ENCODE data around the gene NKAPD1. TPM values are rescaled to one million over a fixed set of nuclear protein-coding genes. Genes with fewer than 3 reads are reported as not detected.

Gene NKAPD1
- total and polyA plus RNA-seq, 2 of the 13 experiments (the other 11 are each of a cell fraction or from before 2014, with no cell fraction given): 11.2 to 22.5 TPM

GRCh38 chr11:112073941-112074811 lies at the start of gene NKAPD1, which contains the start of gene PIH1D2 (continued):
- no peak for TF ChIP-seq PRDM10 (CRISPR knock-in tag; IDR thresholded peaks at IDR 0.05; ENCODE audit: low read depth)
- no peak for TF ChIP-seq SMC3 (IDR thresholded peaks at IDR 0.05; ENCODE audit: low read length)
- TF ChIP-seq YEATS2 (CRISPR knock-in tag; IDR thresholded peaks at IDR 0.05; ENCODE audit: borderline replicate concordance): peak; percentile 84; the same call in 1 of the 2 replicates
- no peak for TF ChIP-seq THAP8 (CRISPR knock-in tag; IDR thresholded peaks at IDR 0.05; ENCODE audit: borderline replicate concordance)
- TF ChIP-seq LBX2 (CRISPR knock-in tag; IDR thresholded peaks at IDR 0.05; ENCODE audit: borderline replicate concordance): no peak
- TF ChIP-seq IKZF5 (CRISPR knock-in tag; IDR thresholded peaks at IDR 0.05): peak; percentile 74; the same call in 1 of the 2 replicates
- no peak for TF ChIP-seq ZNF138 (CRISPR knock-in tag; IDR thresholded peaks at IDR 0.05; ENCODE audit: low read depth)
- TF ChIP-seq MAFK (conservative IDR thresholded peaks at IDR 0.05 in 1 of 2, IDR thresholded peaks at IDR 0.05 in 1 of 2; ENCODE audit: low read length in 2 of 2): no peak
- peak in 1 of 2 experiments; percentile 75; a peak in 2 of 4 replicates for TF ChIP-seq KLF16 (CRISPR knock-in tag; IDR thresholded peaks at IDR 0.05)
- TF ChIP-seq ZNF816 (CRISPR knock-in tag; IDR thresholded peaks at IDR 0.05; ENCODE audit: borderline replicate concordance): no peak
- TF ChIP-seq TERF1 (CRISPR knock-in tag; IDR thresholded peaks at IDR 0.05): no peak
- no peak for TF ChIP-seq MEIS1 (CRISPR knock-in tag; IDR thresholded peaks at IDR 0.05; ENCODE audit: borderline replicate concordance)
- peak; percentile 93 for TF ChIP-seq MIXL1 (CRISPR knock-in tag; IDR thresholded peaks at IDR 0.05)
- TF ChIP-seq ZBTB21 (CRISPR knock-in tag; IDR thresholded peaks at IDR 0.05): 0 out of 2 replicates have a peak, but pooled peaks have one; percentile 38
- TF ChIP-seq NFIC (IDR thresholded peaks at IDR 0.05; ENCODE audit: low read length): 0 out of 2 replicates have a peak, but pooled peaks have one; percentile 47
- 0 out of 2 replicates have a peak, but pooled peaks have one; percentile 27 for TF ChIP-seq RFXAP (CRISPR knock-in tag; IDR thresholded peaks at IDR 0.05; ENCODE audit: borderline replicate concordance)
- TF ChIP-seq ZFP82 (CRISPR knock-in tag; IDR thresholded peaks at IDR 0.05; ENCODE audit: borderline replicate concordance): no peak
- TF ChIP-seq ZNF784 (CRISPR knock-in tag; IDR thresholded peaks at IDR 0.05; ENCODE audit: borderline replicate concordance): no peak
